AG08395 (cell line): ENCODE data around the gene L1CAM.

Experiments used
- DNase-seq: peaks from one replicate; pipeline ENCODE4 v3.0.0; 2012; ENCODE audit warnings: mixed read lengths, low spot score

Gene L1CAM

GRCh38 chrX:153875391-153876111, 10.4 kb downstream of the L1CAM start:
- peak; percentile 65 for DNase-seq

GRCh38 chrX:153874366-153875125, 11.4 kb downstream of the L1CAM start:
- no peak for DNase-seq

GRCh38 chrX:153874085-153874365, 11.9 kb downstream of the L1CAM start:
- no peak for DNase-seq

GRCh38 chrX:153873282-153874084, 12.5 kb downstream of the L1CAM start:
- DNase-seq = no peak

- no peak for DNase-seq
Measured at GRCh38 chrX:153871946-153872878, 13.8 kb downstream of the L1CAM start.

GRCh38 chrX:153871451-153871850, 14.5 kb downstream of the L1CAM start:
- no peak for DNase-seq

GRCh38 chrX:153870791-153871360, 15.1 kb downstream of the L1CAM start:
- no peak for DNase-seq

- DNase-seq = no peak
Measured at GRCh38 chrX:153870288-153870690, 15.7 kb downstream of the L1CAM start.

- DNase-seq = no peak
Measured at GRCh38 chrX:153869473-153870287, 16.3 kb downstream of the L1CAM start.

GRCh38 chrX:153868576-153869472, 17.1 kb downstream of the L1CAM start:
- DNase-seq = no peak

GRCh38 chrX:153867671-153868070, 18.3 kb downstream of the L1CAM start:
- no peak for DNase-seq

GRCh38 chrX:153867139-153867538, 18.8 kb downstream of the L1CAM start:
- DNase-seq = no peak

- no peak for DNase-seq
Measured at GRCh38 chrX:153866302-153867019, 19.5 kb downstream of the L1CAM start.

GRCh38 chrX:153865685-153866084, 20.3 kb downstream of the L1CAM start:
- DNase-seq = no peak

GRCh38 chrX:153865321-153865580, 20.7 kb downstream of the L1CAM start:
- DNase-seq = no peak

GRCh38 chrX:153864561-153865320, 21.2 kb downstream of the L1CAM start:
- DNase-seq = no peak

GRCh38 chrX:153864101-153864500, 21.9 kb downstream of the L1CAM start:
- no peak for DNase-seq

GRCh38 chrX:153863251-153863991, 22.6 kb downstream of the L1CAM start:
- DNase-seq = no peak
